NB4 (cell line): ENCODE results near the gene ZNF678.
"Not testable (repeated sequence)": the region's sequence is repeated elsewhere in the genome, so short reads cannot be mapped to it uniquely, and the experiment has no call there.

Source experiments
- DNase-seq: peaks from one replicate; pipeline ENCODE4 v3.0.0; 2010; ENCODE audit warnings: low read depth
- H3K4me3 ChIP-seq: one replicate; pipeline ENCODE4 v1.5.1; 2011; ENCODE audit warnings: mild to moderate bottlenecking, low read depth, low read length, moderate library complexity
- MYC ChIP-seq: IDR thresholded peaks from 2 replicates; pipeline ENCODE4 v1.6.1; 2011; ENCODE audit warnings: low read depth, low read length
- POLR2A ChIP-seq: IDR thresholded peaks from 2 replicates; pipeline ENCODE4 v1.6.1; 2011; ENCODE audit warnings: mild to moderate bottlenecking; ENCODE audit not compliant: insufficient read length; ENCODE audit errors: extremely low read depth
- TF ChIP-seq, protein P1 (sequence below): IDR thresholded peaks from 2 replicates; pipeline ENCODE4 v1.6.1; 2011; ENCODE audit warnings: low read depth, low read length
- TF ChIP-seq, protein P2 (sequence below): IDR thresholded peaks from one replicate; pipeline ENCODE4 v1.5.1; 2012; ENCODE audit warnings: low read depth, low read length

Gene ZNF678

DNA sequence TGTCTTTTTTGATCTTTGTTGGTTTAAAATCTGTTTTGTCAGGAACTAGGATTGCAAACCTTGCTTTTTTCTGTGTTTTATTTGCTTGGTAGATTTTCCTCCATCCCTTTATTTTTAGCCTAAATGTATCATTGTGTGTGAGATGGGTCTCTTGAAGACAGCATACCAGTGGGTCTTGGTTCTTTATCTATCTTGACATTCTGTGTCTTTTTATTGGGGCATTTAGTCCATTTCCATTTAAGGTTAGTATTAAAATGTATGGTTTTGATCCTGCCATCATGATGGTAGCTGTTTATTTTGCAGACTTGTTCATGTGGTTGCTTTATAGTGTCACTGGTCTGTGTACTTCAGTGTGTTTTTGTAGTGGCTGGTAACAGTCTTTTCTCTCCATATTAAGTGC lies 14.1 kb downstream of the ZNF678 start:
- TF ChIP-seq, protein P1, sequence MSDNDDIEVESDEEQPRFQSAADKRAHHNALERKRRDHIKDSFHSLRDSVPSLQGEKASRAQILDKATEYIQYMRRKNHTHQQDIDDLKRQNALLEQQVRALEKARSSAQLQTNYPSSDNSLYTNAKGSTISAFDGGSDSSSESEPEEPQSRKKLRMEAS = no peak
- no peak for TF ChIP-seq POLR2A
- TF ChIP-seq, protein P2, sequence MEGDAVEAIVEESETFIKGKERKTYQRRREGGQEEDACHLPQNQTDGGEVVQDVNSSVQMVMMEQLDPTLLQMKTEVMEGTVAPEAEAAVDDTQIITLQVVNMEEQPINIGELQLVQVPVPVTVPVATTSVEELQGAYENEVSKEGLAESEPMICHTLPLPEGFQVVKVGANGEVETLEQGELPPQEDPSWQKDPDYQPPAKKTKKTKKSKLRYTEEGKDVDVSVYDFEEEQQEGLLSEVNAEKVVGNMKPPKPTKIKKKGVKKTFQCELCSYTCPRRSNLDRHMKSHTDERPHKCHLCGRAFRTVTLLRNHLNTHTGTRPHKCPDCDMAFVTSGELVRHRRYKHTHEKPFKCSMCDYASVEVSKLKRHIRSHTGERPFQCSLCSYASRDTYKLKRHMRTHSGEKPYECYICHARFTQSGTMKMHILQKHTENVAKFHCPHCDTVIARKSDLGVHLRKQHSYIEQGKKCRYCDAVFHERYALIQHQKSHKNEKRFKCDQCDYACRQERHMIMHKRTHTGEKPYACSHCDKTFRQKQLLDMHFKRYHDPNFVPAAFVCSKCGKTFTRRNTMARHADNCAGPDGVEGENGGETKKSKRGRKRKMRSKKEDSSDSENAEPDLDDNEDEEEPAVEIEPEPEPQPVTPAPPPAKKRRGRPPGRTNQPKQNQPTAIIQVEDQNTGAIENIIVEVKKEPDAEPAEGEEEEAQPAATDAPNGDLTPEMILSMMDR = no peak
- no peak for TF ChIP-seq MYC
- no peak for DNase-seq
- no peak overlapping the region for H3K4me3 ChIP-seq

DNA sequence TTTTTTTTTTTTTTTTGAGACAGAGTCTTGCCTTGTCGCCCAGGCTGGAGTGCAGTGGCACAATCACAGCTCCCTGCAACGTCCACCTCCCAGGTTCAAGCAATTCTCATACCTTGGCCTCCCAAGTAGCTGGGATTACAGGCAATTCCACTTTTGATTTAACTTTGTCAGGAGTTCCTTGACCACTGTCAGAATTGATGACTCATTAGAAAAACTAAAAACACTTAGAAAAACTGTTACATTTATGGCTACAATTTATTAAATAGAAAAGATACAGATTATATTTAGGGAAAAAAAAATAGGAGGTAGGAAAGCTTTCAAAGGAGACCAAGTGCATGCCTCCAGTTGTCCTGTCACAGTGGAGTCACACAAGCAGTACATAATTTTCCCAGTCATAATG lies 20.0 kb downstream of the ZNF678 start:
- TF ChIP-seq POLR2A (no peak), MYC (no peak)
- TF ChIP-seq, protein P1 = no peak
- TF ChIP-seq, protein P2 = no peak
- no peak overlapping the region for H3K4me3 ChIP-seq
- no peak for DNase-seq

DNA sequence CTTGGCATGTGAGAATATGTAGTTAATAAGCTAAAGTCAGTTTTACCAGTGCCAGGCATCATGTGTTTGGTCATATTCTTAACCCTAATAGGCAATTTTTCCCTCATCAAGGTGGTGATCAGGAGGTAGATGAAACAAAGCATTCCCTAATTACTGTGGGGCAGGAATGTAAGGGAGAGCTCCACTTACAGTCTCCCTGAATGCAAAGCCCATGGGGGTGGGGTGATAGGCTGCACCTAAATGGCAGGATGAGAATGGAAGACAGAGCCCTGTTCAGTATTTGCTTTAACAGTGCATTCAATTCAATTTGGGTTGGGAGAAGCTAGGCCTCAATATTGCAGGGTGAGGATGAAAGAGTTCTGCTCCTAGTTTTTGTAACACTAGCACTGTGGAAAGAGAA lies 23.4 kb downstream of the ZNF678 start:
- TF ChIP-seq POLR2A = no peak
- DNase-seq = no peak
- H3K4me3 ChIP-seq = no peak overlapping the region

DNA sequence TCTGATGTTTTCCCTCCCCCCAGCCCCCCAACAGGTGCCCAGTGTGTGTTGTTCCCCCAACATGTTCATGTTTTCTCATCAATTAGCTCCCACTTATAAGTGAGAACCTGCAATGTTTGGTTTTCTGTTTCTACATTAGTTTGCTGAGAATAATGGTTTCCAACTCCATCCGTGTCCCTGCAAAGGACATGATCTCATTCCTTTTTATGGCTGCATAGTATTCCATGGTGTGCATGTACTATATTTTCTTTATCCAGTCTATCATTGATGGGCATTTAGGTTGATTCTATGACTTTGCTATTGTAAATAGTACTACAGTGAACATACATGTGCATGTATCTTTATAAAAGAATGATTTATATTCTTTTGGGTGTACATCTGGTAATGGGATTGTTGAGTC lies 24.6 kb downstream of the ZNF678 start:
- no peak overlapping the region for H3K4me3 ChIP-seq
- DNase-seq = no peak
- TF ChIP-seq, protein P2 = no peak
- no peak for TF ChIP-seq MYC
- TF ChIP-seq, protein P1 = no peak
- TF ChIP-seq POLR2A = no peak

DNA sequence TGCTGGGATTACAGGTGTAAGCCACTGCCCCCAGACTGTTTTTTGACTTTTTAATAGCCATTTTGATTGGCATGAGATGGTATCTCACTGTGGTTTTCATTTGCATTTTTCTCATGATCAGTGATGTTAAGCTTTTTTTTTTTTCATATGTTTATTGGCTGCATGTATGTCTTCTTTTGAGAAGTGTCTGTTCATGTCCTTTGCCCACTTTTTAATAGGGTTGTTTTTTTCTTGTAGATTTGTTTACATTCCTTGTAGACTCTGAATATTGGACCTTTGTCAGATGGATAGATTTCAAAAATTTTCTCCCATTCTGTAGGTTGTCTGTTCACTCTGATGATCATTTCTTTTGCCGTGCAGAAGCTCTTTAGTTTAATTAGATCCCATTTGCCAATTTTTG lies 25.4 kb downstream of the ZNF678 start:
- not testable (repeated sequence) for H3K4me3 ChIP-seq, DNase-seq

DNA sequence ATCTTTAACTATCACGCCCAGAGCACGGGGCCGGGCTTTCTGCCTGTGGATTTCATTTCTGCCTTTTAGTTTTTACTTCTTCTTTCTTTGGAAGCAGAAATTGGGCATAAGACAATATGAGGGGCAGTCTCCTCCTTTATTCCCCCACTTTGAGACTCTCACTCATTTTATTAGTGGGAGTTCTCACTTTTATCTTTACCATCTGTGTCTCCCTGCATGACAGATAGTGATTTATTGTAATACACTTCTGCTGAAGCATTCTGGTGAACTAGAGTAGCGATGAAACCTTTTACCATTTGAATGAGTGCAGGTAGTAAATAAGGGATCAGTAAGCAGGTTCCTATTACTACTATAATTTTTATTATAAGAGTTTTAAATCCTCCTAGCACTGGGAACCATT lies 26.4 kb downstream of the ZNF678 start:
- not testable (repeated sequence) for H3K4me3 ChIP-seq, DNase-seq

DNA sequence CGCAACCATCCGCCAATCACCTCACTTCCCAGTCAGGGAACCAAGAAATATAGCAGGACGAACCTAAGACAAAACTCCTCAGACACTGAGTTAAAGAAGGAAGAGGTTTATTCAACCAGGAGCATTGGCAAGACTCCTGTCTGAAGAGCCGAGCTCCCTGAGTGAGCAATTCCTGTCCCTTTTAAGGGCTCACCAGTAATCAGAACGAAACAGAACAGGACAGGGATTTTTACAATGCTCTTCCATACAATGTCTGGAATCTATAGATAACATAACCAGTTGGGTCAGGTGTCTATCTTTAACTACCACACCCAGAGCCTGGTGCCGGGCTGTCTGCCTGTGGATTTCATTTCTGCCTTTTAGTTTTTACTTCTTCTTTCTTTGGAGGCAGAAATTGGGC lies 32.9 kb downstream of the ZNF678 start:
- DNase-seq, H3K4me3 ChIP-seq: not testable (repeated sequence)

DNA sequence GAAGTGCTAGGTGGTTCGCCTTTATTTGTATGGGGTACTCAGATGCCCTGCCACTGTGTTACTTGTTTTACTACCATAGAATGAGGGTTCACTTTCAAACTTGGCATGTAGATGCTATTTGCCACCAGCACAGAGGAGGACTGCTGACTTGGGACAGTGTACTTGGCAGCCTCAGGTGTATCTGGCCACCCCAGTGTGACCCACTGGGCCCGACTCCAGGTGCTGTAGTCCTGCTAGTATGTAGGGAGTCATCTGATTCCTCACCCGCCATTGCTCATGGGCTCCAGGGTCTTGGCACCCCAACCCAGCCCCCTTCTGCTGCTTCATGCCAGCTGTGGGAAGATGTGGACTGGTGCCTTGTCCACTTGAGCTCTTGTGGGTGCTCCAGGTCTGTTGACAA lies 40.0 kb downstream of the ZNF678 start:
- no peak for DNase-seq
- H3K4me3 ChIP-seq = no peak overlapping the region
- TF ChIP-seq, protein P2 = no peak
- TF ChIP-seq, protein P1 = no peak
- no peak for TF ChIP-seq POLR2A
- no peak for TF ChIP-seq MYC
